Suprapubic skin (tissue), 4 donors: Measurements from ENCODE around the gene THSD7B.

ENCODE experiments used
- CTCF ChIP-seq, 2 donors: fragments of 200-600 bp in 1 of 2; fragments of 450-650 bp in 1 of 2; sonication (generic) in 1 of 2; IDR thresholded peaks; one replicate each; pipeline ENCODE4 v1.5.1; 2016 to 2019; ENCODE audit warnings: antibody characterized with exemption in 2 of 2, mild to moderate bottlenecking in 1 of 2, moderate library complexity in 1 of 2
- POLR2A ChIP-seq, 2 donors: fragments of 450-650 bp; IDR thresholded peaks; one replicate each; pipeline ENCODE4 v1.6.1; 2017; ENCODE audit warnings: antibody characterized with exemption in 2 of 2, mild to moderate bottlenecking in 2 of 2, moderate library complexity in 2 of 2
- POLR2AphosphoS5 ChIP-seq, 3 donors: sonication (generic); formaldehyde crosslinking; IDR thresholded peaks; one replicate each; pipeline ENCODE4 v1.6.1; 2017; ENCODE audit warnings: antibody characterized with exemption in 3 of 3

DNA sequence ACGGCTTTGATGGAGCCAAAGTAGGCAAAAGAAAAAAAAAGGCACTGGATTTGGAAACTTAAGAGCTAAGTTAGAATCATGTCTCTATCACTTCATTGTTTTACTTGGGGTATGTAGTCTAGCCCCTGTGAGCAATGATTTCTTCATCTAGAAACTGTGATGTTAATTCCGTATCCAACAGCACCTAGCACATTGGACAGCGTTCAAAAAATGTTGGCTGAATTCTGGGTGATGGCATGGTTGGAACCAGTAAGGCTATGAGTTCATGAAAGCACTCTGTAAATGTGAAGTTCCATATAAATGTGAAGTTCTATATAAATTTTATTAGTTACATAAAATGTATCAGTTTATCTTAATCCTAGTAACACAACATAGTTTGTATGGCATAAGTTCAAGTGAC lies 890.5 kb downstream of the THSD7B start:
- no peak for TF ChIP-seq POLR2A (IDR thresholded peaks at IDR 0.05)
- TF ChIP-seq CTCF (IDR thresholded peaks at IDR 0.05): no peak
- TF ChIP-seq POLR2AphosphoS5 (IDR thresholded peaks at IDR 0.05): no peak
